Heart left ventricle (tissue), 13 donors: Measurements from ENCODE around the gene SMG1.
"Not testable (repeated sequence)": the region's sequence is repeated elsewhere in the genome, so short reads cannot be mapped to it uniquely, and the experiment has no call there.

Source experiments
- POLR2A ChIP-seq, 2 donors: fragments of 450-650 bp; IDR thresholded peaks; one replicate each; pipeline ENCODE4 v1.6.1; 2017; ENCODE audit warnings: antibody characterized with exemption in 2 of 2, mild to moderate bottlenecking in 2 of 2, moderate library complexity in 2 of 2
- TF ChIP-seq, protein P1 (sequence below), 12 donors: fragments of 200-600 bp; sonication (generic) in 4 of 12; IDR thresholded peaks; one replicate each; pipeline versions ENCODE4 v1.5.0 to v1.8.0; 2018 to 2022; ENCODE audit warnings: antibody characterized with exemption in 12 of 12, mild to moderate bottlenecking in 5 of 12
- donor health status: ischemic (EF 13 %, LVEDD 7.1; RV severe dilation, severe dysfunction).
- donor health status: DM: no; HTN: yes; CAD: no.
- donor health status: DM: no; HTN: no; CAD: no.
- donor health status: ischemic (EF 25% LVEDD 6.9; RV normal size, moderate dysfunction).
- donor health status: ischemic (EF 25% LVEDD 5.7; RV mildly dilated, moderate dysfunction).
- donor health status: ischemic (EF 35%, LVEDD 5.7; RV mildly dilated, moderate dysfunction).
- donor health status: nonischemic (EF 11% LVEDD 7.7; RV severe dilation, severe dysfunction).
- donor health status: DM: yes; HTN: yes; CAD: no.
- donor health status: PGD.
- donor health status: ischemic (EF 29% LVEDD 5.4; RV normal size, mild dysfunction).
- donor health status: nonischemic (EF 23%, LVEDD 6.1; RV moderate dilation, normal function).

DNA sequence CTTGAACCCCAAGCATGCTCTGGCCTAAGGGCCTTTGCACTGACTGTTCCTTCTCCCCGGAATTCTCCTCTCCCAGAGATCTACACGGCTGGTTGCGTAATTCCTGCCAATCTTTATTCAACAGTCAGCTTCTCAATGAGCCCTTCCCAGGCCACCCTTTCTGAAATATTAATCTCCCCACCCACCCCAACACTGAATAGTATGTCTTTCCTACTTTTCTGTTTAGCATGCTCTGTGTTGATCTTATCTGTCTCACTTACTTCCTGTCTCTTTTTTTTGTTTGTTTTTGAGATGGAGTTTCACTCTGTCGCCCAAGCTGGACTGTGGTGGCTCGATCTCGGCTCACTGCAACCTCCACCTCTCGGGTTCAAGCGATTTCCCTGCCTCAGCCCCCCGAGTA, 169.6 kb downstream of the SMG1 start:
- not testable (repeated sequence) for TF ChIP-seq POLR2A (IDR thresholded peaks at IDR 0.05)
- TF ChIP-seq, protein P1, sequence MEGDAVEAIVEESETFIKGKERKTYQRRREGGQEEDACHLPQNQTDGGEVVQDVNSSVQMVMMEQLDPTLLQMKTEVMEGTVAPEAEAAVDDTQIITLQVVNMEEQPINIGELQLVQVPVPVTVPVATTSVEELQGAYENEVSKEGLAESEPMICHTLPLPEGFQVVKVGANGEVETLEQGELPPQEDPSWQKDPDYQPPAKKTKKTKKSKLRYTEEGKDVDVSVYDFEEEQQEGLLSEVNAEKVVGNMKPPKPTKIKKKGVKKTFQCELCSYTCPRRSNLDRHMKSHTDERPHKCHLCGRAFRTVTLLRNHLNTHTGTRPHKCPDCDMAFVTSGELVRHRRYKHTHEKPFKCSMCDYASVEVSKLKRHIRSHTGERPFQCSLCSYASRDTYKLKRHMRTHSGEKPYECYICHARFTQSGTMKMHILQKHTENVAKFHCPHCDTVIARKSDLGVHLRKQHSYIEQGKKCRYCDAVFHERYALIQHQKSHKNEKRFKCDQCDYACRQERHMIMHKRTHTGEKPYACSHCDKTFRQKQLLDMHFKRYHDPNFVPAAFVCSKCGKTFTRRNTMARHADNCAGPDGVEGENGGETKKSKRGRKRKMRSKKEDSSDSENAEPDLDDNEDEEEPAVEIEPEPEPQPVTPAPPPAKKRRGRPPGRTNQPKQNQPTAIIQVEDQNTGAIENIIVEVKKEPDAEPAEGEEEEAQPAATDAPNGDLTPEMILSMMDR (IDR thresholded peaks at IDR 0.05) = not testable (repeated sequence)
